Measurements from ENCODE around the gene CBX8. TPM values are rescaled to one million over a fixed set of nuclear protein-coding genes. Genes with fewer than 3 reads are reported as not detected.

CBX8 gene
- total and polyA plus RNA-seq, 2 of the 8 experiments (the other 6 are each of a cell fraction or from before 2014, with no cell fraction given): 0.09 to 2.1 TPM

- Histone ChIP-seq H2BK5ac (ENCODE audit: low read depth, low read length) (0 out of 2 replicates have a peak overlapping the region, but pooled peaks have one; percentile 71), H3K14ac (ENCODE audit: insufficient read length) (no peak overlapping the region), H2BK120ac (replicated peaks; ENCODE audit: low read depth, low read length) (no peak overlapping the region), H3K4me1 (replicated peaks in 1 of 4; ENCODE audit: control insufficient read depth in 3 of 4, insufficient read depth in 4 of 4, low read length in 3 of 4) (peaks cover 4 to 19% (median 15%) of the 10 kb centered on the region in 4 experiments), H2AK5ac (ENCODE audit: low read depth, low read length) (no peak overlapping the region), H3K9me3 (ENCODE audit: insufficient read depth in 2 of 2, low read depth in 1 of 2, low read length in 1 of 2) (no peaks in the 10 kb centered on the region), H3K4me2 (ENCODE audit: insufficient read depth in 1 of 2, low read depth in 2 of 2, low read length in 2 of 2) (peak overlapping the region; percentile 90 to 99), H3K9ac (replicated peaks in 1 of 4; ENCODE audit: extremely low read depth in 1 of 4, low read depth in 3 of 4, low read length in 3 of 4) (peak overlapping the region; percentile 46 to 92 (median 84)), H3K79me1 (ENCODE audit: low read depth, low read length) (peaks cover 28% of the 10 kb centered on the region), H3K36me3 (ENCODE audit: control insufficient read depth in 2 of 4, insufficient read depth in 4 of 4, low read length in 3 of 4) (peaks cover 17 to 41% (median 32%) of the 10 kb centered on the region in 4 experiments; a peak in 7 of 8 replicates), H4K91ac (replicated peaks; ENCODE audit: insufficient read length, low read length) (peak overlapping the region; percentile 17), H3K56ac (replicated peaks; ENCODE audit: insufficient read length, low read depth, low read length) (peak overlapping the region; percentile 43), H4K8ac (ENCODE audit: extremely low read depth, insufficient read depth, low read length) (peak overlapping the region; percentile 63; the same call in 1 of the 2 replicates), H2BK12ac (ENCODE audit: low read depth, low read length) (no peak overlapping the region), H2BK15ac (ENCODE audit: low read length) (no peak overlapping the region), H3K23ac (ENCODE audit: insufficient read length) (no peak overlapping the region), H3K4ac (replicated peaks; ENCODE audit: insufficient read length, low read depth, low read length) (no peak overlapping the region), H3K23me2 (ENCODE audit: low read depth, low read length) (peaks cover 10% of the 10 kb centered on the region), H3K4me3 (ENCODE audit: extremely low read depth in 1 of 4, insufficient read depth in 2 of 4, low read depth in 3 of 4, low read length in 4 of 4) (peak overlapping the region; percentile 55 to 97 (median 83)), H2BK20ac (ENCODE audit: low read length) (no peak overlapping the region), H4K20me1 (replicated peaks in 1 of 2; ENCODE audit: control insufficient read depth in 1 of 2, insufficient read depth in 2 of 2, low read length in 2 of 2) (peaks cover 19 to 33% of the 10 kb centered on the region in 2 experiments), H3K18ac (ENCODE audit: extremely low read depth, low read length) (no peak overlapping the region; the same call in 1 of the 2 replicates), H2AFZ (ENCODE audit: low read length) (no peak overlapping the region), H4K5ac (ENCODE audit: insufficient read length, low read depth, low read length) (peak overlapping the region; percentile 34), H3K27me3 (replicated peaks in 1 of 4; ENCODE audit: control insufficient read depth in 3 of 4, extremely low read depth in 1 of 4, insufficient read depth in 3 of 4, low read length in 3 of 4) (no peaks in the 10 kb centered on the region; a peak in 1 of 7 replicates), H3K27ac (ENCODE audit: low read depth, low read length) (peak overlapping the region; percentile 85; the same call in 1 of the 2 replicates), H3K79me2 (ENCODE audit: control insufficient read depth in 1 of 2, insufficient read depth in 2 of 2, low read length in 2 of 2) (peaks cover 0 to 29% of the 10 kb centered on the region in 2 experiments; a peak in 2 of 4 replicates)
- FAIRE-seq (no peak), DNase-seq (ENCODE audit: low read depth in 1 of 2, low spot score in 2 of 2) (peak in 1 of 2 experiments; percentile 72)
- ChIA-PET CTCF (ENCODE audit: partially characterized antibody) (interaction anchor here (0.6 to 5.9 kb wide), 11 partner anchors 8 to 225 kb away, joined by 3 to 90 read pairs (median 4); partner anchors contain the start of gene CBX4), POLR2A (ENCODE audit: partially characterized antibody) (interaction anchor here (0.6 to 5.2 kb wide), 21 partner anchors 8 to 455 kb away, joined by 3 to 77 read pairs (median 5); partner anchors contain the start of gene CBX8)
- 0% methylated on average over 16 of the region's 49 CpGs; no CpG with 5 or more reads in 1 of the 2 experiments for WGBS, 2 experiments (ENCODE audit: extremely low coverage in 1 of 2, insufficient coverage in 1 of 2, insufficient read length in 1 of 2, insufficient replicate concordance in 2 of 2, low coverage in 1 of 2, low lambda C conversion rate in 2 of 2, missing lambda C conversion rate in 1 of 2)
- no peak for TF ChIP-seq EZH2 (IDR thresholded peaks at IDR 0.05; ENCODE audit: low read depth, low read length, severe bottlenecking)
- TF ChIP-seq SIRT6 (IDR thresholded peaks at IDR 0.05; ENCODE audit: low read length): no peak
- TF ChIP-seq CHD2 (IDR thresholded peaks at IDR 0.05; ENCODE audit: low read length): no peak
- peak; percentile 21; the same call in 1 of the 2 replicates for TF ChIP-seq E2F6 (IDR thresholded peaks at IDR 0.05)
- 0 out of 2 replicates have a peak, but pooled peaks have one; percentile 3 for TF ChIP-seq TAF1 (IDR thresholded peaks at IDR 0.05; ENCODE audit: low read depth, low read length)
- TF ChIP-seq JUND (IDR thresholded peaks at IDR 0.05; ENCODE audit: low read length): no peak
- no peak for TF ChIP-seq EP300 (IDR thresholded peaks at IDR 0.05; ENCODE audit: borderline replicate concordance in 1 of 2, low read depth in 2 of 2, low read length in 2 of 2)
- TF ChIP-seq HDAC6 (IDR thresholded peaks at IDR 0.05; ENCODE audit: low read depth, low read length): no peak
- TF ChIP-seq PHF8 (conservative IDR thresholded peaks at IDR 0.05; ENCODE audit: low read depth, low read length): peak; percentile 52; the same call in 1 of the 2 replicates
- TF ChIP-seq CREB1 (IDR thresholded peaks at IDR 0.05): 0 out of 2 replicates have a peak, but pooled peaks have one; percentile 30
- TF ChIP-seq, protein P1, sequence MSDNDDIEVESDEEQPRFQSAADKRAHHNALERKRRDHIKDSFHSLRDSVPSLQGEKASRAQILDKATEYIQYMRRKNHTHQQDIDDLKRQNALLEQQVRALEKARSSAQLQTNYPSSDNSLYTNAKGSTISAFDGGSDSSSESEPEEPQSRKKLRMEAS (IDR thresholded peaks at IDR 0.05): peak; percentile 56; the same call in 1 of the 2 replicates
These were observed 18.3 kb downstream of the CBX8 start for GRCh38 chr17:79778504-79779083.

Measured in H1 (cell line).